HT-29 (cell line): ENCODE measurements around the gene MLLT3. TPM values are rescaled to one million over a fixed set of nuclear protein-coding genes. Genes with fewer than 3 reads are reported as not detected.

Experiments used
- DNase-seq: peaks from one replicate; pipeline ENCODE4 v3.0.0-alpha.2; 2015; ENCODE audit warnings: low spot score
- total RNA-seq: library from RNA; depleted of rRNA; stranded (reverse); fragments of >200 nt; shearing (Covaris generic); gene quantifications from 2 replicates; pipeline ENCODE4 v1.2.3, GENCODE V29; 2014

Gene MLLT3
- total RNA-seq, 1 experiment from 2014 or later, result 20.2 TPM

DNA sequence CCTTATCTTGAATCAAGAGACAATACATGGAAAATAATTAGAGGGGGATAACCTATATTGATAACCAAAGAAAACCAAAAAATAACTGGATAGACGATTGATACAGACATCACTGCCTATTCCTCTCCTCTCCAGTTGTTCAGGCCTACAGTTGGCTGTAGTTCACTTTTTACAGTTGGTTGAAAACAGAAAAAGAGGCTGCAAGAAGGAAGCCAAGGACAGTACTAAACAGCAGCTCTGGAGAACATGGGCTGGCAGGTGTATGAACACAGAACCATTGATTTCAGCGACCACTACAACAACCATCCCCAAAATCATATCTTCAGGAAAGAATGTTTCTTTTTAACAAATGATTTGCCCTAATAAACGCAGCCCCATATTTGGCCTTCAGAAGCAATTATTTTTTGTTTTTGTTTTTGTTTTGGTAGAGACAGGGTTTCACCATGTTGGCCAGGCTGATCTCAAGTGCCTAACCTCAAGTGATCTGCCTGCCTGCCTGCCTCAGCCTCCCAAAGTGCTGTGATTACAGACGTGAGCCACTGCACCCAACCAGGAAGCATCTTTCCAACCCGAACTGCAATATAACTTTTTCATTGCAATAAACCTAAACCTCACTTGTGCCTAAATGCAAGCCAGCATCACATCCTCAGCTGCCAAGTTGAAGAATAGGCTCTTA, 64.3 kb downstream of the MLLT3 start:
- no peak for DNase-seq

DNA sequence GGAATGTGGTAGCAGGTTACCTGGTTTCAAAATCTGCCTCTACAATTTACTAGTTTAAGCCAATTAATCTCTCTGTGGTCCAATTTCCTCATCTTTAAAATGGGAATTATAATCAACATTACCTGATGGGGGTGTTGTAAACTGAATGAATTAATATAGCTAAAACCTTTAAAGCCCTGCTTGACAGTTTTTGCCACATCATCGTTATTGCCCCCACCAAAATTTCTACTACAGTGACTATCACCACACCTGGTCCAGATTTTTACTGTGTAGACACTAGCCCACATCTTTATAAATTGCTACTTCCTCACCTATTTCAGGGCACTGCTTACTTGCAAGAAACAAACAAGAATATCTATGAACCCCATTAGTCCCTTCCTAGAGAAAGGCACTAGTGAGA, 65.0 kb downstream of the MLLT3 start:
- DNase-seq, result no peak

DNA sequence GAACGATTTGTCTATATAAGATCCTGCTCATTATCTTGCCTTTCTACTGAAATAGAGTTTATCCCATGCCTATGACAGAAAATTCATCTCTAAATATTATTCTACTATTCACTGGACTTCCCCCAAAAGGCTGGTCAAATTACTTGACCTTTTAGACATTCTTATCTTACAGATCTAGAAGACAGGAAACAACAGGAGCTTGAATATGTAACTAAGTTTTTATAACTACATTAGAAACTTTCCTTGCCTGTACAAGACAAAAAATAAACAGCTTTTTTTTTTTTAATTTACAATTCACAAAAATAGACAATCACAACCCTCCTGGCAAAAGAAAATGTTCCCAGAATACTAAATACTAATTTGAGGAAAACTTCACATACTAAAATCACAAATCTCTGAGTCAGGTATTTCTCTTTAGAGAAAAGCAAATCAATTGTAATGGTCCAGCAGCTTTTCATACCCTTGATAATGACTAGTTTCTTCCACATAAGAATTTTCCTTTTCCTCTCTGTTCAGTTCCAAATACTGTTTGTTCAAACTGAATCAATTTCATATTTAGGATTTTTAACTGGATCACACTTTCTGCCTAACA, 68.6 kb downstream of the MLLT3 start:
- DNase-seq, result peak; percentile 23

DNA sequence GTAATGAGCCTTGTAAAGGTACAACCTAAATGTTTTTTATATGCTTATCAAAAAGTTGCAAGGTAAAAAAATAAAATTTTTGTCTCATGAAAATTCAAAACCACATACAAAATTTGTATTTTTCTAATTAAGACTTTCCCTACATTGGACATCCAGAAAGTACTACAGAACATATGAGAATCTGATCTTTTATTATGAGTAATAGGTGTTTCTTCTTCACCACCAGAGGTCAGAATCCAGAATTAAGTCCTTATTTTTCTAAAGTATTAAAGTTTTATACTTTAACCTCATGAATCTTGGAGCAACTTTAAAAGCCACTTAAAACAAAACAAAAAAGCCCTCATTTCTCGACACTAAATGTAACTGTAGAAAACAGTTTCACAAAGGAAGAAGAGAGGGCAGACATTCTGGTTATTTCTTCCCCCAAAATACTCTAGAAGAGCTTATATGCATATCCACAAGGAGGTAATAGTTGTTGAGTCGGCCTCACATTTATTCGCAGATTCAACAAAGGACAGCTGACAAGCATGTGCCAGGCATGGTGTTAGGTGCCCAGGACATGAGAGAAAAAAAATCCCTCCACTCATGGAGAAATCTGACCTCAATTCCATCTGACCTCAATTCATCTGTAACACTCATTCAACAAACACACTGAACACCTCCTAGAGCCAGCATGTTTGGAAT, 69.3 kb downstream of the MLLT3 start:
- peak; percentile 66 for DNase-seq

DNA sequence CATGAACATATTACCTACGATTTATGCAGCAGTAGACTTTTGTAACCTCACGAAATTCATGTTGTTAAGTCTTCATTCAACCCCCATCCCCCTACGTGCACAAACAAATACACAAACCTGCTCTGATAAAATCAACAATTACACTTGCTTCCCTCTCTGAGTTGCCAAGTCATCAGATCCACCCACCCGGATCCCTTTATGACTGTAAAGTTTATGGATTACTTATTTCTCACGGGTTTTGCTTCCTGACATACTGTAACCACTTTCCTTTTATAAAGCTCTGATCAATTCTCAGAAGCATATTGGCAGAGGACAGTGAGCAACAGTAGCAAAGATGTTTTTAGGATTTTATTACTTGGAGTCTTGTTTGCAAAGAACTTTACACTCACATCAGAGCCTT, 70.5 kb downstream of the MLLT3 start:
- DNase-seq, result peak; percentile 92

DNA sequence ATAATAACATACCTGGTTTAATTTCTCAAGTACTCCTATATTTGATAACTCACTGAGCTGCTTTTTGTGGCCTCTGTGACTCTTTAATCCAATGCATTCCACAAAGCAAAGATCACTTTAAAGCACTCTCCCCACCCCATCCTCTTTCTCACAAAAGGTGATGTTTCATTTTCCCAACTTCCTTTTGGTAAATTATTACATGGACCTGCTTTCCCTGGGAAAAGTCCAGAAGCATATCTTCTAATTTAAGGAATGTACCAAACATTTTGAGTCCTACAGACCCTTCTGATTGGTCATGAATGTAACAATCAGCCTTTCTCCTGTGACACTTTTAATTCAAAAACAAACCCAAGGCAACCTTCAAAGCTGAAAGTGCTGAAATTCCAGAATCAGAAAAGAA, 71.1 kb downstream of the MLLT3 start:
- peak; percentile 82 for DNase-seq

DNA sequence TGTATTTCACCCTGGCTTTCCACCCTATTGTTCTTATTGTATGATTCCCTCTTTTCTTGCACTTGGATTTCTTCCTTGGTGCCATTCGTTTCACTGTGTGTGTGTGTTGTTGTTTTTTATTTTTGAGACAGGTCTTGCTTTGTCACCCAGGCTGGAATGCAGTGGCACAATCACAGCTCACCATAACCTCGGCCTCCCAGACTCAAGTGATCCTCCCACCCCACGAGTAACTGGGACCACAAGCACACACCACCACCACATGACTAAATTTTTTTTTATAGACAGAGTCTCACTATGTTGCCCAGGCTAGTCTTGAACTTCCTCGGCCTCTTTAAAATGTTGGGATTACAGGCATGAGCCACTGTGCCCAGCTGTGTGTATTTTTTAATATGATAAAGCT, 72.0 kb downstream of the MLLT3 start:
- DNase-seq, result no peak

DNA sequence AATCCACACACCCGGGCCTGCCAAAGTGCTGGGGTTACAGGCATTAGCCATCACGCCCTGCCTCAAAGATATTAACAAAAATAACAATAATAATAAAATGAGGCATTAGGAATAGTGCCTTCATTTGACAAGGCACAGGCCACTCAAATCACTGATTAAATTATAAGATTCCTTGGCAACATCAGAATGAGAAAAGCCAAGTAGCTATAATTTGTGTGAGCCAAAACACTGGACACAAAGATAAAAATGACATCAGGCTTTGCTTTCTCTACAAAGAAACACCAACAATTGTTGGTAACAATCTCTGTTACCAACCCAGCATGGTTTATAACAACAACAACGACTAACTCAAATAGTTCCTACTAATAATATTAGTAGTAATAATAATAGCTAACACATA, 73.2 kb downstream of the MLLT3 start:
- no peak for DNase-seq

DNA sequence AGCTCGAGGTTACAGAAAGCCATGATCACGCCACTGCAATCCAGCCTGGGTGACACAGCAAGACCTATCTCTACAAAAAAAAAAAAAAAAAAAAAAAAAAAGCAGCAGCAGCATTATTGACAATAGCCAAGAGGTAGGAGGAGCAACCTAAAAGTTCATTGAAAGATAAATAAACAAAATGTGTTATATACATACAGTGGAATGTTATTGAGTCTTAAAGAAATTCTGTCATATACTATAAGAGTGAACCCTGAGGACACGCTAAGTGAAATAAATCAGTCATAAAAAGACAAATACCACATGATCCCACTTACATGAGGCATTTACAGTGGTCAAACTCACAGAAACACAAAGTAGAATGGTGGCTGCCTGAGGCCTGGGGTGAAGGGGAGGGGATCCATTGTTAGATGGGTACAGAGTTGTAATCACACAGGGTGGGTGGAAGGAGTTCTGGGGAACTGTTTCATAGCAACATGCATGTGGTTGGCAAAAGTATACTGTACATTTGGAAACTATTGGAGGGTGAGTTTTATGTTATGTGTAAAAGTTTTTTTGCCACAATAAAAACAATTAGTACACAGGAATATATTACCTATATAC, 77.2 kb downstream of the MLLT3 start:
- no peak for DNase-seq

DNA sequence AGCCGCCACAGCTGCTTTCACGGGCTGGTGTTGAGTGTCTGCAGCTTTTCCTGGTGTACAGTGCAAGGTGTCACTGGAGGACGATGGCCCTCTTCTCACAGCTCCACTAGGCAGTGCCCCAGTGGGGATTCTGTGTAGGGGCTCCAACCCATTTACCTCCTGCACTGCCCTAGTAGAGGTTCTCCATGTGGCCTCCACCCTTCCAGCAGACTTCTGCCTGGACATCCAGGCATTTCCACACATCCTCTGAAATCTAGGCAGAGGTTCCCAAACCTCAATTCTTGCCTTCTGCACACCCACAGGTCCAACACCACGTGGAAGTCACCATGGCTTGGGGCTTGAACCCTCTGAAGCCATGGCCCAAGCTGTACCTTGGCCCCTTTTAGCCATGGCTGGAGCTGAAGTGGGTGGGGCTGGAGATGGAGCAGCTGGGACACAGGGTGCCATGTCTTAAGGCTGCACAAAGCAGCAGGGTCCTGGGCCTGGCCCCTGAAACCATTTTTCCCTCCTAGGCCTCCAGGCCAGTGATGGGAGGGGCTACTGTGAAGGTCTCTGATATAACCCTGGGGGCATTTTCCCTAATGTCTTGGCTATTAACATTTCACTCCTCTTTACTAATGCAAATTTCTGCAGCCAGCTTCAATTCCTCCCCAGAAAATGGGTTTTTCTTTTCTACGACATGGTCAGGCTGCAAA, 82.0 kb downstream of the MLLT3 start:
- no peak for DNase-seq

DNA sequence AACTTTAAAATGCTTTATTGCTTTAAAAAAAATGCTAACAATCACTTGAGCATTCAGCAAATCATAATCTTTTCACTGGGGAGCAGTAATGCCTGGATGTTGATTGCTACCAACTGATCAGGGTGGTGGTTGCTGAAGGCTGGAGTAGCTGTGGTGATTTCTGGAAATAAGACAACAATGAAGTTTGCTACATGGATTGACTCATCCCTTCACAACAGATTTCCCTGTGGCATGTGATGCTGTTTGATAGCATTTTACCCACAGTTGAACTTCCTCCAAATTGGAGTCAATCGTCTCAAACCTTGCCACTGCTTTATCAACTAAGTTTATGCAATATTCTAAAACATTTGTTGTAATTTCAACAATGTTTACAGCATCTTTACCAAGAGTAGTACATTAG, 83.3 kb downstream of the MLLT3 start:
- DNase-seq, result no peak

DNA sequence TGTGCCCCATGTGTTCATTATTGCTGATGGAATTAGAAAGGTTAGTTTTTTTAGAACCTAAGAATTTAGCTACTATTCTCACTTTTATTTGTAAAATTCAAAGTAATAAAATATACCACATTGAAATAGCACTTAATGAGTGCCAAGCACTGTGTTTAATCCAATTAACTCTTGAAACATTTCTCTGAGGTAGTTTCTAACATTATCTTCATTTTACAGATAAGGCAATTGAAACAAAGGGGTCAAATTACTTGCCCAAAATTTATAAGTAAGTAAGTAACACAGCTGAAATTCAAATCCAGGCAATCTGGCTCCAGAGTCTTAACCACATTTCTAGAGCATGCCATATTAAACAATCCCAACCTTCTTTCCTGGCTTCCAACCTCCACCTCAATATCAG, 84.2 kb downstream of the MLLT3 start:
- DNase-seq, result no peak

DNA sequence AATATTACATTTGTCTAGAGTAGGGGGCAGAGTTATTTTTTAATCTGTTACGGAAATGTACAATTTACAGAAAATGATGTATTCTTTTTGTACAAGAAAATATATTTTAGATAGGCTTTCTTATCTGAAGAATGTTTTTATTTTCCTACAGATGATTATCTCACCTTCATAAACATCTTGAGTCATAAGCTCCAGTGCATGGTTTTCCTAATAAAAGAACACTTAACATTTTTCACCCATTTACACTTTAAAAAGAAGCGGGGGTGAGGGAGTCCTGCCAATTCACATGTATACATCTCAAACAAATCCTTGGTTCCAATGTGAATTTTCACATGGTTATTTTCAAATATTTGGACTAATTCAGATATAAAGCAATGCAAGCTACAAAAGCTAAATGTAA, 85.0 kb downstream of the MLLT3 start:
- DNase-seq, result no peak

DNA sequence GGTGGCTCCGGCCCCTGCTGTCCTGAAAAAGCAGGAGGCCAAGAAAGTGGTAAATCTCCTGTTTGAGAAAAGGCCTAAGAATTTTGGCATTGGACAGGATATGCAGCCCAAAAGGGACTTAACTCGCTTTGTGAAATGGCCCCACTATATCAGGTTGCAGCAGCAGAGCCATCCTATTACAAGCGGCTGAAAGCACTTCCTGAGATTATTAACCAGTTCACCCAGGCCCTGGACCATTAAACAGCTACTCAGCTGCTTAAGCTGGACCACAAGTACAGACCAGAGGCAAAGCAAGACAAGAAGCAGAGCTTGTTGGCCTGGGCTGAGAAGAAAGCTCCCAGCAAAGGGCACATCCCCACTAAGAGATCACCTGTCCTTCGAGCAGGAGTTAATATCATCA, 89.7 kb downstream of the MLLT3 start:
- DNase-seq, result no peak

DNA sequence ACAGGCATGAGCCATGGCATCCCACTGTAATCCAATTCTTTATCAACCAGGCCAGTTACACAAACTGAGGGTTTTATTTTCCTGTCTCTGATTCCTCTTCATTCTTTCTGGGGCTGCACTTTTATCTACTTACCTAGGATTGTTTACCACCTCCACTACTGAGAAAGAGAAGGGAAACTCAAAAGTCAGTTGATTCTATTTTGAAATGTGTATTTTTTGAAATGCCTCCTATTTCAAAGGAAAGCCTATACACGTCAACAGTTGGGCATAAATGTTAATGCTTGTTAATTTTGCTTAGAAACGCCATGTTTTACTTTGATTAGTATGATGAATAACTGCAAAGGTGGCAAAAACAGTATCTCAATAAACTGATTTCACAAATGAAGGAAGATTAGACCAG, 92.5 kb downstream of the MLLT3 start:
- no peak for DNase-seq

DNA sequence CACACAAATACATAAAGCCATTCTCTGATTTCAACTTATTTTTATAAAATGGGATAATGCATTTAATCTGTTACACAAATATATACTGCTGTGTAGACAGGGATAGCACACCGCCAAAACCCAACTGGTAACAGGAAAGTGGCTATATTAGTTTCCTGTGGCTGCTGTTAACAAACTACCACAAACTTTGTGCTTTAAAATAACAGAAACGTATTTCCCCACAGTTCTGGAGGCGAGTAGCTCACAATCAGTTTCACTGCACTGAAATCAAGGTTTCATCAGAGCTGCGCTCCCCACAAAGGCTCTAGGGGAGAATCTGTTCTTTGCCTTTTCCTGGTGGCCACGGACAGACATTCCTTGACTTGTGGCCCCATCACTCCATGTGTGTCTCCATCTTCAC, 94.0 kb downstream of the MLLT3 start:
- DNase-seq, result no peak

DNA sequence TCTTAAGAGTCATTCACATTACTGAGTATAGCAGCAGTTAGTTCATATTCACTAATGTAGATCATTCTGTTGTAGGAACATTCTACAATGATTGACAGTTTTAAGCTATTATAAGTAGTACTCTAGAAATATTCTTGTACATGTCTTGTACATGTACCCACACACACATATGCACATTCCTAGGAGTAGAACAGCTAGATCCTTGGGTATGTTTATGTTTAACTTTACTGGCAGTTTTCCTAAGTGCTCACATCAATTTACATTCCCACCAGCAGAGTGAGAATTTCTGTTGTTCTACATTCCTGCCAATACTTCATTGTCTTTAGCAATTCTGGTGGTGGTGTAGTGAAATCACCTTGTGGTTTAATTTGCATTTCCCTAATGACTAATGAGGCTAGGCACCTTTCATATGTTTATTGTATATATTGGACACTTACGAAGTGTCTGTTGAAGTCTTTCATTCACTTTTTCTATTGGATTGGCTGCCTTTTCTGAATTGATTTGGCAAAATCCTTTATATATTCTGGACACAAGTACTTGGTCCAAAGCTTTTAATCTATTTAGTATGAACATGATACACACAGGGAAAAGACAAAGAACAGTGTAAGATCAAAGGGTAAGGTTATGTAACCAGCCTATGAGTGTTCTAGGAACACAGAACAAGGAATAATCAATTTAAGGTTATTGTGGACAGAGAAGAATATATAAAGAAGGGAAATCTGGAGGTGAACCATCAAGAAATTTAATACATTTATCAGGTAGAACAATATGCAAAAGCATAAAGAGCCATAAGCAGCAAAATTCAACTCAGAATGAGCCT, 95.6 kb downstream of the MLLT3 start:
- DNase-seq, result peak; percentile 38

DNA sequence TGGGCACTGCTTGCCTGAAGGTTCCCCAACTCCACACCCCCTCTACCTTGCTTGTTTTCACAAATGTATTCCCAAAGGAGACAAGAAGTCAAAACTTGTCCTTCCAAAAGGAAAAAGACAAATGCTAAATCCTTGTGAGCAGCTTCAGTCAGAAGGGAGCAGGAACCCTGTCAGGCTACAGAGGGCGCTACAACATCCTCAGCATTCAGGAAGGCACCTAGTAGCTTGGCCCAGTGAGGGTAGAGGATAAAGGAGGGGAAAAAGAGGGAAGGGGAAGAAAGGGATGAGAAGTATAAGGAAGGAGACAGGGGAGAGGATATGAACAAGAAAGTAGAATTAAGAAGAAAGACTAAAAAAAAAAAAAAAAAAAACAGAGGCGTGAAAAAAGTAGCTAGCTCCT, 97.5 kb downstream of the MLLT3 start:
- DNase-seq, result peak; percentile 31

DNA sequence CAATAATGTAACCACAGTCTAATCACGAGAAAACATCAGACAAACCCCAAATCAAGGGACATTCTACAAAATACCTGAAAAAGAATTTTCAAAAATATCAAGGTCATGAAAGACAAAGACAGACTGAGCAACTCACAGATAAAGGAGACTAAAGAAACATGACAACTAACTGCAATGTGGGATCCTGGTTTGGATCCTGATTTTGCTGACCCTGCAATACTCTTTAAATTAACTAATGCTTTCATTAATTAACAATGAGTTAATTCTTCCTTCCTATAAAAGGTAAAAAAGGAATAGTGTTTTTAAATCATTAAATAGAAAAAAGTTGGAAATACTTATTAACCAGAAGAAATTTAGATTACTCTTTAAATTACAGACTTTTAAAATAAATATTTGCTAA, 103.6 kb downstream of the MLLT3 start:
- DNase-seq, result no peak

DNA sequence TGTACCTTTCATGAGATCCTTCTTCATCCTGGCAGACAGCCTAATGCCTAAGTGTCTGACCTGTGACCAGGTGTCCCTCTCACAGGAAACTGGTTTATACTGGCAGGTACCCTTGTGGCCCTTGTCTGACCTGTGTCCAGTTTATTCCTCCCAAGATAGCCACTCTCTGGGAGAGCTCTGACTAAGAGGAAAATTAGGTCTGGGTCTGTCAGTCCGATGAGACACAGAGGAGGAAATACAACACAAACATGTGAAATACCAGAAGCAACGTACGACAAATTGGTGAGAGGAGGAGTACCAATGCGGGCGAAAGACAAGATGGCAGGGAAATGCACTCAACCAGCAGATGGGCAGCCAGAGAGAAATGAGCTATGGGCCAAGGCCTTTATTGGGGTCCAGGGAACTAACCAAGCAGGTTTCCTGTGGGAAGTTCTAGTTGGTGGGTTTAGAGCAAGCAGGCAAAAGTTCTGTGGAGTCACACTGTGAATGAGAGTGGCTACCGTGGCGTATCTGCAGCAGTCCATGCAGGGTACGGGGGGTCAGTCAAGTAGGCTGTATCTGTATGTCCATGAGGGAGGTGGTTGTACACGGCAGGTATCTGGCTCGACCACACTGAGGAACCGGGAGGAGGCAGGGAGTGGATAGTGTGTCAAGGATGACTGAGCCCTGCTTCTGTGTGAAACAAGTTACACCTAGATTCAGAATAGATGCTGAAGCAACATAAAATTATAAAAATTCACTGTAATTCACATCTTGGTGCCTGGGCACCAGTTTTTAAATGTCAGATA, 109.0 kb downstream of the MLLT3 start:
- DNase-seq, result peak; percentile 36

DNA sequence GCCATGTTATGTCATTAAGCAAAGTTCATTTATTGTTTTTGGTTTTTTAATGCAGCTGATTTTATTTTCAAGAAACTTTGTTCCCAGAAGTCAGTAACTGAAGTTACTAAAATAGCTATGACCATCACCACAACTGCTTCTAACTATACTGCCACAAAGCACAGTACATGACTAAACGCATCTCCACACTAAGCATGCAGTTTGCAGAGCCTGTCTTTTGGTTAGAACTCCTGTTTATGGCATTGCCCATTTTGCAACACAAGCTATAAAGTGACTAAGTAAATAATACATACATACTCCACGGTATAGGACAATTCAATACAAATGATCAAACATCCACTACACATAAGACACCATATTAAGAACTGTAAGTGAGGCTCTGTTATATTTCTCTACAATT, 109.7 kb downstream of the MLLT3 start:
- no peak for DNase-seq
